NCI-H1694 (cell line): ENCODE measurements around the gene C1QTNF5.
"Not testable (repeated sequence)": the region's sequence is repeated elsewhere in the genome, so short reads cannot be mapped to it uniquely, and the experiment has no call there.

Experiments
- DNase-seq: peaks from one replicate; lab custom pipeline; 2025; lab: John Stamatoyannopoulos, UW

C1QTNF5 gene, protein sequence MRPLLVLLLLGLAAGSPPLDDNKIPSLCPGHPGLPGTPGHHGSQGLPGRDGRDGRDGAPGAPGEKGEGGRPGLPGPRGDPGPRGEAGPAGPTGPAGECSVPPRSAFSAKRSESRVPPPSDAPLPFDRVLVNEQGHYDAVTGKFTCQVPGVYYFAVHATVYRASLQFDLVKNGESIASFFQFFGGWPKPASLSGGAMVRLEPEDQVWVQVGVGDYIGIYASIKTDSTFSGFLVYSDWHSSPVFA

DNA sequence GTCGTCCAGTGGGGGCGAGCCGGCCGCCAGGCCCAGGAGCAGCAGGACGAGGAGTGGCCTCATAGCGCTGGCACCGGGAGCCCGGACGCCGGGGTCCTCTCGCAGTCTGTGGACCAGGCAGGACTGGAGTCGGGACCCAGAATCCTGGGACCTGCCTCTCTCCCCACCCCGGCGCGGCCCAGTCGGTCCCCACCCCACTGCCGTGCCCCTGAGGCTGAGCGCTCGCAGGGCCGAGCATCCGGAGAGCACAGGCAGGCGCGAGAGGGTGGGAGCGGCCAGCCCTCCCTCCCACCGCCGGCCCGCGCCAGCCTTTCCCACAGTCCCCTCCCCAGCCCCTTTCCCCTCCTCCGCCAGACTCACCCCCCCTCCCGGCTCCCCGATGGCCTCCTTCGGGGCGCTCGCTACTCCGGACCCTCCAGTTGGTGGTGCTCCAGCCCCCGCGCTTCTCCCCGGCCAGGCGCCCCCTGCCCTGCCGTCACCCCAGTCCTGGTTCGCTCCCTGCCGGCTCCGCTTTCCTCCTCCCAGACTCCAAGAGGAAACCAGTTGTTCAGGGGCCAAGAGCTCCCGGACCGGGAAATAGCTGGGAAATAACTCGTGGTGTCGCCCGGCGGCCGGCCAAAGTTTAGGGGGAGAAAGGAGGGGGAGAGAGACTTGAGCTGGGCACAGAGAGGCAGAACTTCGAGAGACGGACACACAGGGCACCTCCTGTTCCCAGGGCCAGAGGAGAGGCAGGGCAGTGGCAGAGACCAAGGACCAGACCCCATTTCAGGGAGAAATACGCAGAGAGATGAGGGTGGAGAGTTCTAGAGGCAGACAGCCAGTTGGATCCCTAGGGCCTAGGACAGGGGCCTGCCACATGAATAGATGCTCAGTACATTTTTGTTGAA is at the start of gene C1QTNF5:
TSS of gene C1QTNF5 (minus strand) at position 549 of the 887 bp plus-strand sequence. CDS start at position 63, 486 bp downstream.
- no peak for DNase-seq

DNA sequence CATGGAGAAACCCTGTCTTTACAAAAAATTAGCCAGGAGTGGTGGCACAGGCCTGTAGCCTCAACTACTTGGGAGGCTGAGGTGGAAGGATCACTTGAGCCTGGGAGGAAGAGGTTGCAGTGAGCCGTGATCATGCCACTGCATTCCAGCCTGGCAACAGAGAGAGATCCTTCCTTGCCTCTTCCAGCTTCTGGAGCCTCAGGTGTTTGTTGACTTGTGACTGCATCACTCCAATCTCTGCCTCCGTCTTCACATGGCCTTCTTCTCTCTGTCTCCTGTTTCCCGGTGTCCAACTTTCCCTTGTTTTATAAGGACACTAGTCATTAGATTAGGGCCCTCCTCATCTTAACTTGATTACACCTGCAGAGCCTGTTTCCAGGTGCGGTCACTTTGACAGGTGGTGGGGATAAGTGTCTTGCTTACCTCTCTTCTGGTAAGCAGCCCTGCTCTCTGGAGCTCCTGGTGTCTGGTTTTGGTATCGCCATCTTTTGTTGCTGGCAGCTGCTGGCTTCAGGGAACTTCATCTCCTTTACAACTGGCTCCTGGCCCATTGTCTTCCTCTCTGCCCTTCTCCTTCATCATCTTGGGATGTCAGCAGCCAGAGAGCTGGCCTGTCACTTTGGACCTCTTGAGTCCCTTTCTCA is 49.0 kb upstream of the C1QTNF5 start:
- DNase-seq, result no peak

DNA sequence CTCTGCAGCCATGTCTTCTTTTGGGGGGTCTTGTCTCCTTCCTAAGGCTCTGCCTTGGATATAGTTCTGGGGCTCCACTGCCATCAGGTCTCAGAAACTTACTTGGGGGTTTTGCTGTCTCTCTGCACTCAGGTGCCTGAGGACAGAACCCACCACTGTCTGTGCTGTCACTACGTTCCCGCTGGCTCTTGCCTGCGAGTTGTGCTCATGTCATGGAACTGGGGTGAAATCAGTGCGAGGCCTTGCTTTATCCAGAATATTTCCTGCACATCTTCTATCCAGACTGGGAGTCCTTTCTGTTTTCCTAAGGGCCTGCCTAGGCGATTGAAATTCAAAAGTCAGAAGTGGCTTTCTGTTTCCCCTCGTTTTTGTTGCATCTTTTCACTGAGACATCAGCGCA is 47.4 kb upstream of the C1QTNF5 start:
- no peak for DNase-seq

DNA sequence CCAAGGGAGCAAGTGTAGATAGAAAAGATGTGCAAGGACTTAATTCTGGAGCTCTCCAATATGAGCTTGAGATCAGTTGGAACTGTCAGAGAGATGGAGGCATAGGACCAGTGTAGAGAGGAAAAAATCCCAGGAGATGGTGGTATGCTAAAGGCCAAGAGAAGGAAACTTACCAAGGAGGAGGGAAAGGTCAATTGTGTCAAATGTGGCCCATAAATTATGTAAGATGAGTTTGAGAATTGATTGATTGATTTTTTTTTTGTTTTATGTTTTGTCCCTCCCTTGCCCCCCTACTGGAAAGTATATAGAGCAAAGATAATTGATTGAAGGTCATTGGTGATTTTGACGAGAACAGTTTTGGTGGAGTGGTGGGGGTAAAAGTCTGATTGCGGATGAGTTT is 43.6 kb upstream of the C1QTNF5 start:
- no peak for DNase-seq

DNA sequence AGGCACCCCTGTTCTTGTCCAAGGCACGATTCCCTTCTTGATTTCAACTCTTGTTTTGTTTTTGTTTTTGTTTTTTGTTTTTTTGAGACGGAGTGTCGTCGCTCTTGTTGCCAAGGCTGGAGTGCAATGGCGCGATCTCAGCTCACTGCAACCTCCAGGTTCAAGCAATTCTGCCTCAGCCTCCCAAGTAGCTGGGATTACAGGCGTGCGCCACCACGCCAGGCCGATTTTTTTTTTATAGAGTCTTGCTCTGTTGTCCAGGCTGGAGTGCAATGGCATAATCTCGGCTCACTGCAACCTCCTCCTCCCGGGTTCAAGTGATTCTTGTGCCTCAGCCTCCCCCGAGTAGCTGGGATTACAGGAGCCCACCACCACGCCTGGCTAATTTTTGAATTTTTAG is 41.8 kb upstream of the C1QTNF5 start:
- not testable (repeated sequence) for DNase-seq

DNA sequence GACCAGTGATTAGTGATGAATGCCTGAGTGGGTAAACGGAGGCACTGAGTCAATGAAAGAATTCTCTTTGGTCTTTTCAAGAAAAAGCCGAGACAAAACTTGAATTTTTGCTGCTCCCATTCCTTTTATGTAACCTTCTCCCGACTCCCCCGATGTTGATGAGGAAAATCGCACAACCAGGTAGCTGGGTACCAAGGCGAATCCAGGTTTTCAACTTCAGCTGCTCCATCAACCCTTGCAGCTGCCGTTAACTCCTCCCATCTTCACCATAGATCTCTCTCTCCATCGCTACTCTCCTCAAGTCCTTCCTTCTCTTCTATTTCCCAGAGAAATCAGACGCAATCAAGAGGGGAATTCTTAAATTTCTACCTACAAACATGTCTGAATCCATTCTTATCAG is 41.4 kb upstream of the C1QTNF5 start:
- DNase-seq, result no peak

DNA sequence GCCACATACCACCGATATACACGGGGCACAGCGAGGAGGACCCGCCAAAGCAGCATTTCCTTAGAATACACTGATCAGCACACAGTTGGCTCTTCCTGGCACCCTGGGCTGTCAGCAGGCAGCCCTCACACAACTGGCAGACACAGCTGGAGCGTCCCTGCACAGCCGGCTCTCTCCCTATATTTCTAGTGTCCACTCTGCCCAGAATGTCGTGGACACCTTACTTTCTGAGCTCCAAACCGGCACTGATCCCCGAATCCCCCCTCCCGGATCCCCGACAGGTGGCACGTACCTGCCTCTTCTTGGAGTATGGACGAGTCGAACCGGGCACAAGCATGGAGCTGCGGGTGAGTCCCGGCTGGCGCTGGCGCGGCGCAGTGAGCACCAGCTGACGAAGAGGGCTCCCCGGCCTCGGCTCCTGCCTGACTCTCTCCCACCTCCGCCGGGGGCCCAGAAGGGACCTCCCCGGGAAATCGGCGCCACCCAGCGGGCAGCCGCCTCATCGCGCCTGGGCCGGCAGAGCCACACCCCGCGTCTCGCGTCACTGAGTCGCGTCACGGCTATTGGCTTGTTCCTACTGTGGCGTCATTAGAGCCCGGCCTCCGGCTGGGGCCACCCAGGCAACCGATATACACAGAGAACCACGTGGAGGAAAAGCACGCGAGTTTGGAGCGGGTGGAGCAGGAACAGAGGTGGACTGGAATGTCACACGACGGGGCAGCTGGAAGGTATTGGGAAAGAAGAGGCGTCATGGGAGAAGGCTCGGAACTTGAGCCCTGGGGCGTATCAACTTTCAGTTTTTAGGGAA is 40.7 kb upstream of the C1QTNF5 start, which contains the start of gene USP2:
TSS of gene USP2 (minus strand) at position 510 of the 808 bp plus-strand sequence. CDS start 8,210 bp downstream, outside the sequence.
- peak; percentile 72 for DNase-seq

DNA sequence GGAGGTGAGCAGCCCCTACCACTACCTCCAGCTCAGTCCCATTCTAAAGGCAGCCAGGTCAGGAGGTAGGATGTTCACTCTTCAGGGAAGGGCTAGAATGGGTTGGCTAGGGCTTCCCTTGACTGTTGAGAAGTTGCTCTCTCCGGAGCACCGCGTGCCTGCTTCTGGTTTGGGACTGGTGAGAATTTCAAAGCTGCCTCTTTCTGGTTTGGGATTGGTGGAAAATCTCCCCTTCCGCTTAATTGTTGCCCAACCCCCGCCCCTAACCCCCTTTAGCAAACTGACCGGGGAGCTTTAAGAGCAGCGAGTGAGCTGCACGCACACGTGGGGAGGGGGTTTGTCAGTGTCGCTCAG is 40.1 kb upstream of the C1QTNF5 start:
- no peak for DNase-seq

DNA sequence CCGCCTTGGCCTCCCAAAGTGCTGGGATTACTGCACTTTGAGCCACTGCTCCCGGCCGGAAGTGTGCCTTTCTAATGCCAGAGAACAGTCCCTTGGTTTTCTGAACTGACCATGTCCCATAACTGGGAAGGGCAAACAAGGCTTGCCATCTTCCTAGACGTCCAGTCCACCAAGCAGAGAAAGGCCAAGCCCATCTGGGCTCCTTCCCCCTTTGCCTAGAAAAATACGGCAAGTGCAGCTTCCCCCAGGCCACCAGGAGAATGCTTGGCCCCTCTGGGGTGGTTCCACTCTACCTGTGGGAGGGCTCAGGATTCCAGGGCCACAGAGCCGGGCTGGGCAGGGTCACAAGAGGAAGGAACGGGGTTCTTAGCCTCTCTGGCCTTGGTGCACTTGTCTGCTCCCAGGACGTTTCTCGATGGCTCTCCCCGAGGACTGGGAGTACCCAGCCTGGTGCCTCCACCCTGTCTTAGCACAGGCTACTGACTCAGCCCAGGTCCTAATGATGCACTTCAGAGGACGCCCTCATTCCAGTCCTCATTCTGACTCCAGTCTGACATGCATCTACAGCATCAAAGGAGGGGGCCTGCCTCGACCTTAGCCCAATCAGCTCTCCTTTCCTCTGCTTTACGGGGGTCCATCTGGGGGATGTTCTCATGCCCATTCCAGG is 39.6 kb upstream of the C1QTNF5 start:
- DNase-seq, result no peak

DNA sequence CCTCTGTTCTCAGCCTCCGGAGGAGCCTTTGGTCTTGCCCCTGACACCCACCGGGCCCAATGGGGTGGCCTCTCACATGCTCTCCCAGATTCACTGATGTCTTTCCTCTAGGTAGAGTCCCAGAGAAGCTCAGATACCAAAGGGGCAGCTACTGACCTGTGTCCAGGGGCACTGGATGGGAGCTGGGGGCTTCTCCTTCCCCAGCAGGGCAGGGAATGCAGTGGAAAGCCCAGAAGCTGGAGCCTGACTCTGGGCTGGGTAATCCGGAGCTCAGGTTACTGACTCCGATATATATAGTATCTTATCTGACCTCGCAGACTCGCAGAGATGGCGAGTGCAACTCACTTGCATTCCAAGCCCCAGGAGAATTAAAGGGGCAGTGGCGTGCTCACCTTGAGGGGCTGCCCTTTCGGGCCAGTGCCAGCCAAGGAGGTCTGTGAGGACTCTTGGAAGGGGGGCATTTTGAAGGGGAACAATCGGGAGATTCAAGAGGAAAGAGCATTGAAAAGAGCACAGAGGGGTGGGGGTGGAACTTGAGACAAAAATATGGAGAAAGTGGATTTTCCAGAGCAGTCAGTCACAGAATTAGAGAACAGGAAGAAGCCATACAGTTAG is 38.3 kb upstream of the C1QTNF5 start:
- no peak for DNase-seq

DNA sequence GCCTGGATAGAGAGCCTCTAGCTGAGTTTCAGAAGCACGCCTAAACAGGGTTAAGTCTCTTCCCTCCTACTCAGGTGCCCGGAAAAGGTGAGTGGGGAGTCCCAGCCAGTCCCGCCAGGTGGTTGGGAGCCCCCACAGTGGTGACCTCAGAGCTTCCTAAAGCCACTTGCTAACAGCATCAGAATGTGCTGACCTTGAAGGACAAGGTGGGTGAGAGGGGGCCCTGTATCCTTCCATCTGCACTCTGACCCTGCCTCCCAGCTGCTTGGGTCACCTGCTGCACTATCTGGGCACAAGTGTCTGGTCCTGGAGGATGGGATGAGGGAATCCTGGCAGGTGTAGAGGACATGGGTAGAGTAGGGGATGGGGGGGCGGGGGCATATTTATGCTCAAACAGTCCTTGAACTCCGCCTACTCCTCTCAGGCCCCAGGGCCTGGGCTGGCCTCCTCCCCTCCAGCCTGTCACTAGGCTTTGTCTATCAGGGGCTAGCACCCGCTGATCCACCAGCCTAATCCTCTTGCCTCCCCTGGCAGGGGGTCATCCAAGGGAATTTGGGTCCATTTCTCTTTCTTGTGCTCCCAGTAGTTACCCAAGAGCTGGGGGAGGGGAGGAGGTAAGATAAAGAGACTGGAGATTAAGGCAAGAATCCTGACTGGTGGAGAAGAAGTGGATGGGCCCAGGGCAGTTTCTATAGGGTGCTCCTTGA is 37.4 kb upstream of the C1QTNF5 start:
- DNase-seq, result no peak

DNA sequence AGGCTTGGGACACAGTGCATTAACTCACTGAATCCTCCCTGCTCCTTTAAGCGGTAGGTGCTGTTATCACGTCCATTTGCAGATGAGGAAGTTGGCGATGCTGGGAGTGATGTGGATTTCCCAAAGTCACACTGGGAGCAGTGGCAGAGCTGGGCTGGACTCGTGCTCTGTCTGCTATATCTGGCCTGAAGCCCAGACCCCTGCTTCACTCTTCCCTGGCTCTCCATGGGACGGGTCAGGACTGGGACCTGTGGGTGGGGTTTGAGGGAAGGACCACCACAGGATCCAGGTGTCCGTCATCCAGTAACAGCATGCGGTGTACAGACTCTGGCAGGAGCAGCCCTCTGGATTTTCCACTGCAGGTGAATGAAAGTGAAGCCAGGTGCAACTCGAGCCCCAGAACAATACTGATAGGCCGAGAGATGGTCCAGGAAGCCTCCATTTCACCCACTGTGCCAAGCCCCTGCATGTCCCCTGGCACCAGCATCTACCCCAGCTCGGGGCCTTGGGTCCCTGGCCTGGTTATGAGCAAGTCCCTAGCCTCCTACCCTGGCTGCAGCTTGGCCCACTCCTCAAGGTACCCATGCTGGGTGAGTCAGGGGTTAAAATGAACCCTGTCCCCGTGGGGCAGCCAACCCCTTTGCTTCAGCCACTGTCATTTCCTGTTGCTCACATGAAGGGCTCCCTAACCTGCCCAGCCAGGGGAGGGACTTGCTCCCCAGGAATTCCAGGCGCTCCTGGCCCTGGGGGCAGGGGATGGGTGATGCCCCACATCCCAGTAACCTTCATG is 36.6 kb upstream of the C1QTNF5 start:
- no peak for DNase-seq

DNA sequence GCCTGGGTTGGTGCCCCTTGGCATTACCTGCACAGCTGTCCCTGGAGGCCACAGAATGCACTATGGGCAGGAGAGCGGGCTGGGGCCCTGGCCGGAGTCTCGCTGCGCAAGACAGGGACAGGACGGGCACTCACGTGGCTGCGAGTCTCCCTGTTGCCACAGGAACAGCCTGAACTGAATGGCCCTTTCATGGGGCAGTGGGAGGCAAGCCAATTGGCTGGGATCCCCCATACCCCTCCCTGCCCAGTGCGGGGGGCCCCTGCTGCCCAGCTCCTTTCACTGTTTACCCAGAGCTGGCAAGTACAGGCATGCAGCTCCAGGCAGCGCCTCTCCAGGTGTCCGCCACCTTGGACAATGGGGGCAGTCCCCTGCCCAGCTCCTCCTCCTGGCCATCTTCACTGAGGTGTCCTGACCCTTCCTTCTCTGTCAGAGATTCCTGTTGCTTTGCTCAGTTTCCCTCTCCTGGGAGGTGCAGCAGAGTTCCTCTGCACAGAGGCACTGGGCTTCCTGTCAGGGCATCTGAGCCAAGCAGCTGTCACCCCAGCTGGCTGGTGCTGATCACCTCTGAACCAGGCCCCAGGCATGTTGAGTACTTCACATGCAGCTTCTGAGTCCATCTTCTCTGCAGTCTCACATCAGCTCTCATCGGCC is 35.6 kb upstream of the C1QTNF5 start:
- DNase-seq, result no peak

DNA sequence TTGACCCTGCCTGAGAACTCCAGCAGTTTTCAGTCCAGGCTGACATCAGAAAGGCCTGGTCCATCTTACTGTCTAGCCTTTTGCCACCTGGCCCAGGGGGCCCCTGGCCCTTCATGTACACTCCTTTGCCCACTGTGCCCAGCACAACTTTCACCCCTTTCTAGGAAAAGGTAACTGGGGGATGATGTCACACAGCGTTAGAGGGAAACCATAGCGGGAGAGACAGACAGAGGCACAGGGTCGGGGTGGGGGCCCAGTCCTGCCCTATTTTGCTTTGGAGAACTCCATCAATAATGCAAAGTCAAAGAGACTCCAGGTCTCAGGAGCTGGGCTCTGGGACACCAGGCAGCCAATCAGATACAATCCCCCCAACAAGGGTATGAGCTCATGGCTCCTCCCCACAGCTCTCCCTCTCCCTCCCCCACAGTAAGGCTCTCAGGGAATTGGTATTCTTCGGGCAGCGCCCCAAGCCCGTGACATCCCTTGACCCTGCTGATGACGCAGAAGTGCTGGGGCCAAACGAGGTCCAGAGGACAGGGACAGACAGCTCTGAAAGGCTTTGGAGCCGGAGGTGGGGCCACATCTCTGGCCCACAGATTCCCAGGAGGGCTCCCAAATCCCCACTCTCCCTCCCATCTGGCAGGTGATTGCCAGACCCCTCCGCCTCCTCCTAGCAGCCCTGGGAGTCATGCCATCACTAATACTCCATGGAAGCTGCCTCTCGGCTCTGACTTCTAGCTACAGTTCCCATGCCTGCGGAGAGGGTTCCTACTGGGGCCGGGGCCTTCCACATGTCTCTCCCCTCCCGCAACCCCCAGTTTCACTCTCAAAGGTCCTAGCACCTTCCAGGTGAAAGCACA is 34.9 kb upstream of the C1QTNF5 start:
- DNase-seq, result no peak

DNA sequence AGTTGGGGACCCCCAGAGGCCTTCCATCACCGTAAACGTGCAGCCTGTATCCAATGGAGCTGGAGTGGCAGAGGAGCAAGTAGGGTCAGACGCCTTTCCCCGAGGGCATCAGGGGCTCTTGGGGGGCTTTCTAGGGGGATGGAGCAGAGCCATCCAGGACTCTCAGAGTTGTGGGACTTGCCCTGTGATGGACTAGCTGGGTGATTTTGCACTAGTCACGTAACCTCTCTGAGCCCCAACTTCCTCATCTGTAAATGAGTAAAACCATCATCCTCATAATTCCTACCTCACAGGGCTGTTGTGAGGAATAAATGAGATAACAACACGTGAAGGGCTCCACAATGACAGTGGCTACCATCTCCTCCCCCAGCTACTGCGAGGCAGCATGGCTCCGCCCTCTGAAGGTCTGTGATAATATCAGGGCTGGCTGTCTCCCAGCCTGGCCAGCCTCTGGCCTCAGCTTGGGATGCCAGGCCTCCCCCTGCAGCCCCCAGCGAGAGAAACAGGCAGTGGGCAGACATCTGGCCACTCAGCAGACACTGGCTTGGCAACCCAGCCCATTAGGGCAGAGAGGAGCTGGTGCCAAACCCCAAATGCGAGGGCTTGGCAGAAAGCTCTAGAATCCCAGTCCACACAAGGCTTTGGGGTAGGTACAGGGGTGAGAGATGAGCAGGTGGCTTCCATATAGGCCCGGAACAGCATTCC is 34.1 kb upstream of the C1QTNF5 start:
- DNase-seq, result no peak

DNA sequence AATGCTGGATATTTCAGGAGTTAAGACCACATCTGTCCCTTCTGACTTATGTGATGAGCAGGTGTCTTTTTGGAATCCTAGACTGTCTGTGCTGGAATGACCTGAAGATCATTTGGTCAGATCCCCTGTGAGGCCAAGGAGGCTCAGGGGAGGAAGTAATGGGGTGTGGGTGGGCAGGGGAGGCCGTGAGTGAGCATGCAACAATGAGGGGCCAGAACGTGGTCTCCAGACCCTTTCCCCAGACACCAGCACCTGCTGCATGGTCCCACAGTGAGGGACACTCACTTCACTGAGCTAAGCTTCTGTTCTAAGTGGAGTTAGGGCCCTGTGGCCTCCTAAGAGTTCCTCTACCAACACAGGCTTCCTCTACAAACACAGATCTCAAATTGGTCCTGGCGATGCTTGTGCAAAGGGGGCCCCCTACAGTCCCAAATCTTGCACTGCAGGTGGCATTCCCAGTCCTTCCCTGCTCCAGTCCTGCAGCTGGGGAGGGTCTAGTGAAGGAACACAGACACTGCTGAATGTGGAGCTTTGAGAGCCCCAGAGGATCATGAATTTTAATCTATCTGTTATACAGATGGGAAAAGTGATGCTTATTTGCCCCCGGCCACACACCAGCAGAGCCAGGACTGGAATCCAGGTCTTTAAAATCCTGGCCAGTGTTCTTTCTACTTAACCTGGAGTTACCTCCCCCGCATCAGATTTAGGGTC is 33.4 kb upstream of the C1QTNF5 start:
- peak; percentile 56 for DNase-seq
